Measurements from ENCODE around the gene PARD3.

DNA sequence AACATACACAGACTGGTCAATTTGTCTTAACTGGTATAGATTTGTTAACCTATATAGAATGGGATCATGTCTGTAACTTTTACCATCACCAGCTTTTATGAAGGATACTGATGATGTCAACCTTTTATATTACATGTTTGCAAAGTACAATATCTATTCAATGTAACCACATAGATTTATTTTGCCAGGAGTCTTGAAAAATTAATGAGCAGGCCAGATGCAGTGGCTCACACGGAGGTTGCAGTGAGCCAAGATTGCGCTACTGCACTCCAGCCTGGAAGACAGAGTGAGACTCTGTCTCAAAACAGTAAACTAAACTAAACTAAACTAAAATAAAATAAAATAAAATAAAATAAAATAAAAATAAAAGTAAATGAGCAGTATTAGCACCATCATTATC lies 30.0 kb upstream of the PARD3 start:
- TF ChIP-seq CTCF (IDR thresholded peaks at IDR 0.05), result no peak
- no peak for TF ChIP-seq EP300 (IDR thresholded peaks at IDR 0.05; ENCODE audit: low read depth)
- no peak for TF ChIP-seq POLR2A (IDR thresholded peaks at IDR 0.05)
